ENCODE measurements around the gene IL18R1.

The IL18R1 gene

DNA sequence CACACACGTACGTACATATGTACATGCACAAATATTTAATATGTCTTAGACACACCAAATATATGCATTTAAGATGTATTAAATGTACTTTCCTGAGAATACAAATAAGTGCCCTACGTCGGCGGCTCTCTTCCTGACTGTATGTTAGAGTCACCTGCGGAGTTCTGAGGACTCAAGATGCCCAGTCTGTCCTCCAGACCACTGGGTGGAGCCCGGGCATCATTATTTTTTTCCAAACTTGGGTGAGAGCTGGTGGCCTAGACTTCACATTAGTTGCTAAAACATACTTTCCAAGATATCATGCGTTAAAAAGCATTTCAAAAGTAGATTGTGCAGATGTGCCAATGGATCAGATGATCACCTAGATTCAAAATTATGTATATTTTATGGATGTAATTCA lies 2.9 kb downstream of the IL18R1 start:
- H3K9me2 ChIP-seq (replicated peaks; ENCODE audit: insufficient read depth, low read length), result no peaks in the 10 kb centered on the region
- peaks cover 4% of the 10 kb centered on the region; the same call in 1 of the 2 replicates for H3F3A ChIP-seq (ENCODE audit: insufficient read depth, low read length)
- no peaks in the 10 kb centered on the region for H3K79me2 ChIP-seq (ENCODE audit: low read length)
- H3K27me3 ChIP-seq (replicated peaks; ENCODE audit: insufficient read depth, low read length), result no peaks in the 10 kb centered on the region
- H4K20me1 ChIP-seq (ENCODE audit: insufficient read depth, low read length), result no peaks in the 10 kb centered on the region
- no peaks in the 10 kb centered on the region for H3K4me1 ChIP-seq (ENCODE audit: low read length)
- H2AFZ ChIP-seq (ENCODE audit: low read length), result no peak overlapping the region
- no peaks in the 10 kb centered on the region for H3K9me3 ChIP-seq (replicated peaks; ENCODE audit: insufficient read depth, low read length)
- no peak for DNase-seq
- TF ChIP-seq, protein P1, sequence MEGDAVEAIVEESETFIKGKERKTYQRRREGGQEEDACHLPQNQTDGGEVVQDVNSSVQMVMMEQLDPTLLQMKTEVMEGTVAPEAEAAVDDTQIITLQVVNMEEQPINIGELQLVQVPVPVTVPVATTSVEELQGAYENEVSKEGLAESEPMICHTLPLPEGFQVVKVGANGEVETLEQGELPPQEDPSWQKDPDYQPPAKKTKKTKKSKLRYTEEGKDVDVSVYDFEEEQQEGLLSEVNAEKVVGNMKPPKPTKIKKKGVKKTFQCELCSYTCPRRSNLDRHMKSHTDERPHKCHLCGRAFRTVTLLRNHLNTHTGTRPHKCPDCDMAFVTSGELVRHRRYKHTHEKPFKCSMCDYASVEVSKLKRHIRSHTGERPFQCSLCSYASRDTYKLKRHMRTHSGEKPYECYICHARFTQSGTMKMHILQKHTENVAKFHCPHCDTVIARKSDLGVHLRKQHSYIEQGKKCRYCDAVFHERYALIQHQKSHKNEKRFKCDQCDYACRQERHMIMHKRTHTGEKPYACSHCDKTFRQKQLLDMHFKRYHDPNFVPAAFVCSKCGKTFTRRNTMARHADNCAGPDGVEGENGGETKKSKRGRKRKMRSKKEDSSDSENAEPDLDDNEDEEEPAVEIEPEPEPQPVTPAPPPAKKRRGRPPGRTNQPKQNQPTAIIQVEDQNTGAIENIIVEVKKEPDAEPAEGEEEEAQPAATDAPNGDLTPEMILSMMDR (IDR thresholded peaks at IDR 0.05; ENCODE audit: low read length), result no peak
- no peak for TF ChIP-seq EZH2 (optimal IDR thresholded peaks at IDR 0.05; ENCODE audit: low read depth, low read length)
- no peak for TF ChIP-seq EZH2phosphoT487 (IDR thresholded peaks at IDR 0.05; ENCODE audit: low read length)
- no peak overlapping the region for H3K4me3 ChIP-seq (ENCODE audit: low read length)
- H3K9ac ChIP-seq (ENCODE audit: low read length), result no peak overlapping the region
- no peak overlapping the region for H3K27ac ChIP-seq (ENCODE audit: low read length)
- H3K4me2 ChIP-seq (ENCODE audit: low read depth, low read length), result no peak overlapping the region
- H3K36me3 ChIP-seq (replicated peaks; ENCODE audit: insufficient read depth, low read length), result no peaks in the 10 kb centered on the region

DNA sequence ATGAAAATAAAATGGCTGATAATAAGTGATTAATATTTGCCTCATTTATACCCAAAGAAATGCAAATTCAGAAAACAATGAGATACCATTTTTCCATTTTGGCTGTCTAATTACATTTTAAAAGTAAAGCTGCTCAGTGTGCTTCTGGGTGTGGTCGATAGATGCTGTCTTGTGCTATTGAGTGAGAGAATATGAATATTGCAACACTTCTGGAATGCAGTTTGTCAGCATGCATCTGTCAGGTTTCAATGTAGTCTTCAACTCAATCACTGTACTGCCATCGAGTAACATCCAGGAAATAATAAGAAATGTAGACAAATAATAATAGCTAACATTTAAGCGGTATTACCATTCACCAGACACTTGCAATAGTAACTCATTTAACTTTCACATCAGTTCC lies 3.9 kb downstream of the IL18R1 start:
- Histone ChIP-seq H3K9ac (ENCODE audit: low read length) (no peak overlapping the region), H3K79me2 (ENCODE audit: low read length) (no peaks in the 10 kb centered on the region), H3K27ac (ENCODE audit: low read length) (no peak overlapping the region), H3K9me3 (replicated peaks; ENCODE audit: insufficient read depth, low read length) (no peaks in the 10 kb centered on the region), H3K4me3 (ENCODE audit: low read length) (no peak overlapping the region), H4K20me1 (ENCODE audit: insufficient read depth, low read length) (no peaks in the 10 kb centered on the region), H3K4me1 (ENCODE audit: low read length) (no peaks in the 10 kb centered on the region), H3K36me3 (replicated peaks; ENCODE audit: insufficient read depth, low read length) (no peaks in the 10 kb centered on the region), H2AFZ (ENCODE audit: low read length) (no peak overlapping the region), H3F3A (ENCODE audit: insufficient read depth, low read length) (peaks cover 4% of the 10 kb centered on the region; the same call in 1 of the 2 replicates), H3K27me3 (replicated peaks; ENCODE audit: insufficient read depth, low read length) (no peaks in the 10 kb centered on the region), H3K4me2 (ENCODE audit: low read depth, low read length) (no peak overlapping the region), H3K9me2 (replicated peaks; ENCODE audit: insufficient read depth, low read length) (no peaks in the 10 kb centered on the region)
- TF ChIP-seq, protein P1 (IDR thresholded peaks at IDR 0.05; ENCODE audit: low read length), result no peak
- no peak for TF ChIP-seq EZH2phosphoT487 (IDR thresholded peaks at IDR 0.05; ENCODE audit: low read length)
- no peak for TF ChIP-seq EZH2 (optimal IDR thresholded peaks at IDR 0.05; ENCODE audit: low read depth, low read length)
- DNase-seq, result no peak

DNA sequence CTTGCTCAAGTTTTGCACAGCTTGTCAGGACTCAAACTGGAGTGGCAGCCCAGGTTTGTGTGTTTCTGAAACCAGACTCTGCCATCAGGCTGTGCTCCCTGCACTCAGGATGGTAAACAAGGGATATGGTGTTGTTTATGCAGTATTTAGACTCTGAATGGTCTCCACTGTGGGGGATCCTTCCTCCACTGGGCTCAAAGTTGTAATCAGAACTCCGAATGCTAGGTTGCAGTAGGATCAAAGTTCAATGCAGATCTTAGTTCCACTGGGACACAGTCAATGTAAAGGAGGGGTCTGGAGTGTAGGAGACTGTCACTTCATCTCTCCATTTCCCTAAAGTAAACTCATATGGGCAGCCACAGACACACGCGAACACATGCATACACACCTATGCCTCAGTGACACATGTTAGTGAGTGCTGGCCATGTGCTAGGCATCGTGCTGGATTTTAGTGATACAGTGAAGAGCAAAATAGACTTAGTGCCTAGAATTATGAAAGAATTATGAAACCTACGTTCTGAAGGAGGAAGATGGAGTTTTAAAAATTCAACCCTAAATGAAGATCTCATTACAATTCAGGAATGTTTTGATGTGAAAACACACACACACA lies 6.1 kb downstream of the IL18R1 start:
- TF ChIP-seq EZH2phosphoT487 (IDR thresholded peaks at IDR 0.05; ENCODE audit: low read length) (no peak), EZH2 (optimal IDR thresholded peaks at IDR 0.05; ENCODE audit: low read depth, low read length) (no peak)
- TF ChIP-seq, protein P1 (IDR thresholded peaks at IDR 0.05; ENCODE audit: low read length), result no peak
- Histone ChIP-seq H3K9me3 (replicated peaks; ENCODE audit: insufficient read depth, low read length) (no peaks in the 10 kb centered on the region), H3K9ac (ENCODE audit: low read length) (no peak overlapping the region), H3K27me3 (replicated peaks; ENCODE audit: insufficient read depth, low read length) (no peaks in the 10 kb centered on the region), H3K4me1 (ENCODE audit: low read length) (no peaks in the 10 kb centered on the region), H4K20me1 (ENCODE audit: insufficient read depth, low read length) (no peaks in the 10 kb centered on the region), H3K79me2 (ENCODE audit: low read length) (no peaks in the 10 kb centered on the region), H3F3A (ENCODE audit: insufficient read depth, low read length) (no peaks in the 10 kb centered on the region), H3K27ac (ENCODE audit: low read length) (no peak overlapping the region), H3K36me3 (replicated peaks; ENCODE audit: insufficient read depth, low read length) (no peaks in the 10 kb centered on the region), H3K9me2 (replicated peaks; ENCODE audit: insufficient read depth, low read length) (no peaks in the 10 kb centered on the region), H2AFZ (ENCODE audit: low read length) (no peak overlapping the region), H3K4me3 (ENCODE audit: low read length) (no peak overlapping the region), H3K4me2 (ENCODE audit: low read depth, low read length) (no peak overlapping the region)
- DNase-seq, result no peak

Data from MM.1S (cell line).